T-cell (primary cell): Measurements from ENCODE around the gene NEUROG1. TPM values are rescaled to one million over a fixed set of nuclear protein-coding genes. Genes with fewer than 3 reads are reported as not detected.

ENCODE experiments used
- ATAC-seq, 4 experiments: fragments of 200-7000 bp in 3 of 4; fragments of 150-1000 bp in 1 of 4; cut with Tn5 transposase; replicated peaks in 1 of 4; 1 replicate in 3 of 4; 2 replicates in 1 of 4; pipeline ENCODE4 v1.10.0; 2021; ENCODE audit warnings: moderate library complexity in 3 of 4, mild to moderate bottlenecking in 2 of 4, moderate number of reproducible peaks in 1 of 4
- CTCF ChIA-PET, 2 donors: fragments of 300-600 bp; sonication (Branson Sonifier 250); formaldehyde crosslinking; loops; one replicate each; lab custom pipeline; 2022; ENCODE audit warnings: antibody characterized with exemption in 2 of 2; lab: Charles Lee
- POLR2A ChIA-PET, 2 donors: fragments of 300-600 bp; sonication (Branson Sonifier 250); formaldehyde crosslinking; loops; one replicate each; lab custom pipeline; 2022; ENCODE audit warnings: antibody characterized with exemption in 2 of 2; lab: Charles Lee
- DNase-seq, 35 experiments: peaks; one replicate each; pipeline versions ENCODE4 v3.0.0 to v3.0.0-alpha.2; 2013 to 2023
- H3K27ac ChIP-seq: one replicate; pipeline ENCODE4 v1.5.1; 2013; ENCODE audit warnings: low read length
- H3K27me3 ChIP-seq, 2 experiments: replicated peaks in 1 of 2; 1 replicate in 1 of 2; 2 replicates in 1 of 2; pipeline versions ENCODE4 v1.6.1 to v1.7.0; 2013; ENCODE audit warnings: low read length in 1 of 2, mixed read lengths in 1 of 2; ENCODE audit not compliant: control insufficient read depth in 2 of 2, insufficient read depth in 2 of 2; ENCODE audit errors: extremely low read depth in 1 of 2
- H3K36me3 ChIP-seq, 2 donors: 1 replicate in 1 of 2; 2 replicates in 1 of 2; pipeline versions ENCODE4 v1.6.1 to v1.7.0; 2013; ENCODE audit warnings: low read length in 1 of 2; ENCODE audit not compliant: control insufficient read depth in 2 of 2, insufficient read depth in 1 of 2; ENCODE audit errors: extremely low read depth in 1 of 2
- H3K4me1 ChIP-seq, 2 experiments: 1 replicate in 1 of 2; 2 replicates in 1 of 2; pipeline versions ENCODE4 v1.6.1 to v1.7.0; 2013; ENCODE audit warnings: low read length in 2 of 2, mixed read lengths in 1 of 2; ENCODE audit not compliant: insufficient read depth in 2 of 2, control insufficient read depth in 1 of 2; ENCODE audit errors: extremely low read depth in 1 of 2
- H3K4me3 ChIP-seq, 2 donors: 1 replicate in 1 of 2; 2 replicates in 1 of 2; pipeline versions ENCODE4 v1.5.1 to v1.7.0; 2013; ENCODE audit warnings: mild to moderate bottlenecking in 2 of 2, low read length in 1 of 2, moderate library complexity in 1 of 2; ENCODE audit not compliant: control insufficient read depth in 1 of 2; ENCODE audit errors: extremely low read depth in 1 of 2
- H3K9me3 ChIP-seq: 2 replicates; pipeline ENCODE4 v1.7.0; 2013
- H3K27ac Mint-ChIP-seq, 2 donors: one replicate each; pipeline ENCODE4 v1.8.0; 2020 to 2021; ENCODE audit warnings: mild to moderate bottlenecking in 2 of 2, mixed read lengths in 2 of 2
- H3K27me3 Mint-ChIP-seq, 2 donors: one replicate each; pipeline ENCODE4 v1.8.0; 2021 to 2022; ENCODE audit warnings: mixed read lengths in 2 of 2
- H3K36me3 Mint-ChIP-seq: one replicate; pipeline ENCODE4 v1.8.0; 2021; ENCODE audit warnings: mixed read lengths
- H3K4me1 Mint-ChIP-seq, 3 donors: one replicate each; pipeline ENCODE4 v1.8.0; 2020 to 2022; ENCODE audit warnings: mixed read lengths in 3 of 3, mild to moderate bottlenecking in 1 of 3
- H3K4me3 Mint-ChIP-seq, 3 donors: one replicate each; pipeline ENCODE4 v1.8.0; 2020 to 2022; ENCODE audit warnings: mild to moderate bottlenecking in 3 of 3, mixed read lengths in 3 of 3, moderate library complexity in 3 of 3
- H3K9me3 Mint-ChIP-seq, 3 donors: one replicate each; pipeline ENCODE4 v1.8.0; 2020 to 2022; ENCODE audit warnings: mixed read lengths in 3 of 3
- WGBS: methylation state at CpG from one replicate; pipeline ENCODE4 v1.1.5; 2013; ENCODE audit warnings: missing lambda C conversion rate; ENCODE audit not compliant: insufficient coverage; 5-methylcytosine and 5-hydroxymethylcytosine counted together
- total RNA-seq, 35 experiments: library from RNA in 6 of 35; stranded (reverse) in 6 of 35; fragments of 120-200 nt in 1 of 35; gene quantifications; one replicate each; pipeline versions ENCODE4 v1.2.1 to v1.2.4 and lab custom pipeline; 2013 to 2026

The NEUROG1 gene
- total RNA-seq, 5 donors from 2014 or later (not counting 1 experiment from before 2014, with no cell fraction given), result not detected

DNA sequence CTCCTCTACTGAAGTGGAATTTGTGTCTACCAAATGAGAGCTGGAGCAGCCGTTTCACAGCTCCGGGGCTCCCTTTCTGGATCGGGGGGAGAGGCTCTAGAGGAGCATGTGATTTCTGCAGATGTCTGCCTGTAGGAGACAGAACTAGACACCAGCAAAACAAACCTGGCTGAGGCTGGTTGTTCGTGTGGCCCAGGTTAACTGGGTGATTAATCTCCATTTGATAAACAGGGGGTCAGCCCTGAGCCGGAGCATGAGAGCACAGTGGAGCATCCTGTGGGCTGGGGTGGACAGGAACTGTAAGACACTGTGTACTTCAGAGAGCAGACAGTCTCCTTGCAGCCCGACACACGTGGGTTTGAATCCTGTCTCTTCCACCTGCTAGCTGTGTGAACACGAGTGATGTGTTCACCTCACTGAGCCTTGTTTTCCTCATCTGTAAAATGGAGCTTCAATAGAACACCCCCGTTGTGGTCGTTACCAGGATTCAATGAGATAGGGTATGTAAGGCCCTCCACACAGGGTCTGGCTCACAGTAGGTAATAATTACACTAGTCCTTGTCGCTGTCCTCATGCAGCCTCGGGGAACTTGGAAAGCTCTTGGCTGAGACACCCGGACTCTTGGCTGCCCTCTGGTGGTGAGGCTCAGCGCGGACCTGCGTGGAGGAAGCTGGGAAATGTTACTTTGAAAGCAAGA is 30.1 kb upstream of the NEUROG1 start:
- ATAC-seq (peak; percentile 44 to 71 (median 56)), DNase-seq (peak in 33 of 35 experiments; percentile 12 to 70 (median 51))
- Histone ChIP-seq H3K9me3 (no peaks in the 10 kb centered on the region), H3K27ac (no peak overlapping the region), H3K4me1 (peaks cover 0 to 7% of the 10 kb centered on the region in 2 experiments), H3K36me3 (no peaks in the 10 kb centered on the region), H3K27me3 (peaks cover 0 to 34% of the 10 kb centered on the region in 2 experiments), H3K4me3 (no peak overlapping the region)
- WGBS, result 38% methylated on average over 4 of the region's 16 CpGs
- H3K36me3 Mint-ChIP-seq, result no peaks in the 10 kb centered on the region
- no peaks in the 10 kb centered on the region for H3K9me3 Mint-ChIP-seq
- H3K4me1 Mint-ChIP-seq, result peaks cover 2 to 10% (median 6%) of the 10 kb centered on the region in 3 donors
- CTCF ChIA-PET, result interaction anchor here (0.6 to 2.0 kb wide), 16 partner anchors 9 to 1077 kb away, joined by 3 to 12 read pairs (median 4); no protein-coding TSS in a partner anchor
- H3K27me3 Mint-ChIP-seq, result peaks cover 0 to 7% of the 10 kb centered on the region in 2 donors
- no peak overlapping the region for H3K4me3 Mint-ChIP-seq
- POLR2A ChIA-PET, result no interaction called here
- no peak overlapping the region for H3K27ac Mint-ChIP-seq

DNA sequence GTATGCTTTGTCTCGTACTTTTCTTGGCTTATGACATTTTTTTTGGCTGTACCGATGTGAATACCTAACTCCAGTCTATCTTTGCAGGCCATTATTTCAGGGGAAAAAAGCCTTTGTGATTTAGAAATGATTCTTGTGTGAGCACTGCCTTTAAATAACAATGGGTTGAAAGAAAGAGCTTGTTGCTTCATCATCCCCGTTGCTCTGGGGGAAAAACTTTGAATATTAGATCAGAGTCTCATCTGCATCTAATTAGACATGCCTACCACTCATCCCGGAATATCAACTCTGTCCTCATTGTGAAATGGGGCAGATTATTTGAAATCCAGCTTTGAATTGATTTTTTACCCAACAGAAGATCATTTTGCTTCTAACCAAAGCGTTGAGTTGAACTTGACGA is 29.5 kb upstream of the NEUROG1 start:
- no peaks in the 10 kb centered on the region for H3K36me3 Mint-ChIP-seq
- ChIA-PET POLR2A (no interaction called here), CTCF (interaction anchor here (0.9 to 2.2 kb wide), 8 partner anchors 10 to 103 kb away, joined by 3 to 9 read pairs (median 4); no protein-coding TSS in a partner anchor)
- Histone ChIP-seq H3K27me3 (peaks cover 0 to 33% of the 10 kb centered on the region in 2 experiments), H3K9me3 (no peaks in the 10 kb centered on the region), H3K4me1 (peaks cover 0 to 11% of the 10 kb centered on the region in 2 experiments), H3K27ac (no peak overlapping the region), H3K4me3 (no peak overlapping the region), H3K36me3 (no peaks in the 10 kb centered on the region)
- no peak overlapping the region for H3K4me3 Mint-ChIP-seq
- WGBS, result 100% methylated on average over 1 of the region's 6 CpGs
- ATAC-seq (no peak), DNase-seq (no peak)
- no peak overlapping the region for H3K27ac Mint-ChIP-seq
- no peaks in the 10 kb centered on the region for H3K9me3 Mint-ChIP-seq
- peaks cover 8 to 13% (median 10%) of the 10 kb centered on the region in 3 donors for H3K4me1 Mint-ChIP-seq
- peaks cover 4 to 7% of the 10 kb centered on the region in 2 donors for H3K27me3 Mint-ChIP-seq

DNA sequence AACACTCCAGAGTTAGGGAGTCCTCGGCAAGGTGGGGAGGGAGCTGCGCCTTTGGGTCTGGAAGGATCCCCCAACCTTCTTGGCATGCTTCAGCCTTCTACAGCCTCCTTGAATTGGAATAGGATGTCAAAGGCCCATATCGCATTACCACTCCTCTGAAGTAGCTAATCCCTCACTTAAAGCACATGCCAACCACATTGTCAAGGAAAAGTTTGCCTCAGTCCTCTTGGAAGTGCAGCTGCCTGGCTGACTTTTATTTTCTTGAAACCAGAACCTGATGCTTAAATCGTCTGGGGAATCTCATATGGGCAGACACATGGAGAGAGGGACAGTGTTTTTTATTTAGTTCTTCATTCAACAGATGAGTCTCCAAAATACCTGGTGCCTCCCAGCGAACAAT is 28.6 kb upstream of the NEUROG1 start:
- no peak overlapping the region for H3K27ac Mint-ChIP-seq
- peaks cover 0 to 36% of the 10 kb centered on the region in 2 experiments for H3K27me3 ChIP-seq
- no peaks in the 10 kb centered on the region for H3K36me3 Mint-ChIP-seq
- H3K9me3 Mint-ChIP-seq, result no peaks in the 10 kb centered on the region
- peaks cover 10 to 13% (median 11%) of the 10 kb centered on the region in 3 donors for H3K4me1 Mint-ChIP-seq
- H3K4me3 Mint-ChIP-seq, result no peak overlapping the region
- H3K27me3 Mint-ChIP-seq, result peaks cover 7 to 9% of the 10 kb centered on the region in 2 donors
- no peak overlapping the region for H3K27ac ChIP-seq
- ChIA-PET POLR2A (no interaction called here), CTCF (interaction anchor here in 1 of 2 donors (0.9 to 2.2 kb wide), 2 partner anchors 9 to 12 kb away, joined by 4 to 9 read pairs; no protein-coding TSS in a partner anchor)
- ATAC-seq (no peak), DNase-seq (no peak)
- H3K9me3 ChIP-seq, result no peaks in the 10 kb centered on the region
- H3K4me1 ChIP-seq, result peaks cover 0 to 11% of the 10 kb centered on the region in 2 experiments
- WGBS, result 100% methylated on average over 1 of the region's 5 CpGs
- no peaks in the 10 kb centered on the region for H3K36me3 ChIP-seq
- H3K4me3 ChIP-seq, result no peak overlapping the region

DNA sequence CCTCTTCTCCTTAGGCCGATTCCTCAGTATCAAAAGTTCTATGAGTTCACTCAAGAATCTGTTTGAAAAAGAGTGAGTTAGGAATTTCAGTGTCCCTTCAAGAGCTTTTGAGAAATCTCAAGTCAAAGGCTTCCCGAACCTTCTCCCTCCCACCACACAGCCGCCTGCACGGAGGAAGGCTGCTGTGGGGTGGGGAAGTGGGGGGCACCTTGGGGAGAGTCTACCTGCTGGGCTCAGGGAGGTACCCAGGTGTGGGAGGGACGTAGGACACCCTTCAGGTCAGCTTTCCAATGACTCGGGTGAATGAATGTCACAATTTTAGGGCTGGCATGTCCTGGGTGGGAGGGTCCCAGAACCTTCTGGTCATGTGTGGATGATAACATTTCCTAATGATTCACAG is 25.5 kb upstream of the NEUROG1 start:
- no peak overlapping the region for H3K27ac ChIP-seq
- ATAC-seq, result no peak
- CTCF ChIA-PET, result interaction anchor here (0.6 to 2.1 kb wide), 9 partner anchors 9 to 135 kb away, joined by 3 to 9 read pairs (median 3); no protein-coding TSS in a partner anchor
- H3K27me3 ChIP-seq, result peaks cover 0 to 20% of the 10 kb centered on the region in 2 experiments
- no peak overlapping the region for H3K4me3 ChIP-seq
- WGBS, result 81% methylated on average over 2 of the region's 6 CpGs
- Mint-ChIP-seq H3K9me3 (no peaks in the 10 kb centered on the region), H3K4me1 (peaks cover 7 to 11% (median 9%) of the 10 kb centered on the region in 3 donors), H3K36me3 (no peaks in the 10 kb centered on the region), H3K27me3 (peaks cover 12 to 25% of the 10 kb centered on the region in 2 donors), H3K27ac (no peak overlapping the region), H3K4me3 (no peak overlapping the region)
- DNase-seq, result no peak
- H3K4me1 ChIP-seq, result peaks cover 0 to 11% of the 10 kb centered on the region in 2 experiments
- POLR2A ChIA-PET, result no interaction called here
- H3K9me3 ChIP-seq, result no peaks in the 10 kb centered on the region
- no peaks in the 10 kb centered on the region for H3K36me3 ChIP-seq

DNA sequence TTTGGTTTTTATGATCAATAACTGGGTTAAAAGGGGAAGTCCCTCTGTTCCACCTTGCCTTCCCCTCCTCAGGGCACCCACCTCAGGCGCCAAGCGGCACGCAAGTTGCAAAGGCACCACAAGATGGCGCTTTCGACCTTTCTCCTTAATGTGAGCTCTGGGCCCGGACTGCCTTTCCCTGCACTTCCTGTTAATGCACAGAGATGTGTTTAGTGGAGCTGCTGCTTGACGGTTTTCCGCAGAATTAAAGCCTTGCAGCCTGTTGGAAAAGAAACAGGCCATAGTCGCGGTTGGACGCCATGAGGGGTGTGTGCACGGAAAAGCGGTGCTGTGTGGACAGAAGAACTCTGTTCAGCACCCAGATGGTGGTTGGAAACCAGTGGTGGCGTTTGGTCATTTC is 25.1 kb upstream of the NEUROG1 start:
- Histone ChIP-seq H3K36me3 (no peaks in the 10 kb centered on the region), H3K27me3 (peaks cover 0 to 19% of the 10 kb centered on the region in 2 experiments), H3K4me1 (peaks cover 0 to 7% of the 10 kb centered on the region in 2 experiments), H3K27ac (no peak overlapping the region), H3K9me3 (no peaks in the 10 kb centered on the region), H3K4me3 (no peak overlapping the region)
- 28% methylated on average over 10 of the region's 14 CpGs for WGBS
- Mint-ChIP-seq H3K27me3 (peaks cover 15 to 26% of the 10 kb centered on the region in 2 donors), H3K9me3 (no peaks in the 10 kb centered on the region), H3K4me3 (no peak overlapping the region), H3K36me3 (no peaks in the 10 kb centered on the region), H3K27ac (no peak overlapping the region), H3K4me1 (peaks cover 4 to 11% (median 6%) of the 10 kb centered on the region in 3 donors)
- ChIA-PET POLR2A (no interaction called here), CTCF (interaction anchor here (0.6 to 2.1 kb wide), 9 partner anchors 9 to 135 kb away, joined by 3 to 9 read pairs (median 3); no protein-coding TSS in a partner anchor)
- ATAC-seq (peak; percentile 59 to 83 (median 74)), DNase-seq (peak in 33 of 35 experiments; percentile 7 to 69 (median 47))

GRCh38 chr5:135559354-135559753 is 23.6 kb upstream of the NEUROG1 start:
- Mint-ChIP-seq H3K4me1 (peaks cover 4 to 11% (median 6%) of the 10 kb centered on the region in 3 donors), H3K4me3 (no peak overlapping the region), H3K27ac (no peak overlapping the region), H3K36me3 (no peaks in the 10 kb centered on the region), H3K9me3 (no peaks in the 10 kb centered on the region), H3K27me3 (peaks cover 16 to 32% of the 10 kb centered on the region in 2 donors)
- Histone ChIP-seq H3K9me3 (no peaks in the 10 kb centered on the region), H3K4me1 (peaks cover 0 to 6% of the 10 kb centered on the region in 2 experiments), H3K27me3 (peaks cover 0 to 26% of the 10 kb centered on the region in 2 experiments), H3K36me3 (no peaks in the 10 kb centered on the region), H3K4me3 (no peak overlapping the region), H3K27ac (no peak overlapping the region)
- no peak for DNase-seq
- no peak for ATAC-seq
- 29% methylated on average over 5 of the region's 6 CpGs for WGBS
- ChIA-PET CTCF (interaction anchor here (0.6 to 1.0 kb wide), 3 partner anchors 93 to 654 kb away, joined by 3 read pairs; no protein-coding TSS in a partner anchor), POLR2A (no interaction called here)
